Activated naive CD8-positive, alpha-beta T cell treated with anti-CD3 and anti-CD28 coated beads, Interleukin-2, amount 10 ng/mL, durations not matched to agents 7 days and 5 days (primary cell): Measurements from ENCODE around the gene ILDR2. TPM values are rescaled to one million over a fixed set of nuclear protein-coding genes. Genes with fewer than 3 reads are reported as not detected.

Experiments
- ATAC-seq: fragments of 150-1000 bp; cut with Tn5 transposase; one replicate; pipeline ENCODE4 v1.10.0; 2021; ENCODE audit warnings: low read depth, moderate library complexity
- POLR2A ChIA-PET: fragments of 350-600 bp; sonication (Branson Sonifier 250); formaldehyde crosslinking; loops from one replicate; lab custom pipeline; 2021; ENCODE audit warnings: antibody characterized with exemption; lab: Charles Lee
- DNase-seq: peaks from one replicate; pipeline ENCODE4 v3.0.0; 2021
- H3K27ac Mint-ChIP-seq: one replicate; pipeline ENCODE4 v1.8.0; 2022; ENCODE audit warnings: mild to moderate bottlenecking, mixed read lengths
- H3K27me3 Mint-ChIP-seq: one replicate; pipeline ENCODE4 v1.8.0; 2022; ENCODE audit warnings: mild to moderate bottlenecking, moderate library complexity, mixed read lengths
- H3K36me3 Mint-ChIP-seq: one replicate; pipeline ENCODE4 v1.8.0; 2021; ENCODE audit warnings: mild to moderate bottlenecking, mixed read lengths
- H3K4me1 Mint-ChIP-seq: one replicate; pipeline ENCODE4 v1.8.0; 2021; ENCODE audit warnings: mixed read lengths
- H3K4me3 Mint-ChIP-seq: one replicate; pipeline ENCODE4 v1.8.0; 2022; ENCODE audit warnings: mild to moderate bottlenecking, moderate library complexity, mixed read lengths
- H3K9me3 Mint-ChIP-seq: one replicate; pipeline ENCODE4 v1.8.0; 2021; ENCODE audit warnings: mixed read lengths
- total RNA-seq, 2 experiments: library from RNA; stranded (reverse); gene quantifications; one replicate each; pipeline ENCODE4 v1.2.3, GENCODE V29; 2021

The ILDR2 gene
- total RNA-seq, 2 experiments from 2014 or later = 3.5 to 4.3 TPM

GRCh38 chr1:166858726-166859419, 116.5 kb downstream of the ILDR2 start:
- Mint-ChIP-seq H3K36me3 (peaks cover 39% of the 10 kb centered on the region), H3K4me3 (no peak overlapping the region), H3K27ac (no peak overlapping the region), H3K27me3 (no peaks in the 10 kb centered on the region), H3K4me1 (peaks cover 2% of the 10 kb centered on the region), H3K9me3 (no peaks in the 10 kb centered on the region)
- no peak for ATAC-seq
- POLR2A ChIA-PET = no interaction called here
- DNase-seq = no peak

Other genes starting within 250 kb of the ILDR2 start
- 10 to 100 TPM; 36.1 to 37.7 TPM for gene POGK, start 136.1 kb downstream of the ILDR2 start, total RNA-seq
- 10 to 100 TPM; 14.4 to 15.3 TPM for gene TADA1, start 99.3 kb downstream of the ILDR2 start, total RNA-seq
- gene MAEL, start 13.7 kb upstream of the ILDR2 start, total RNA-seq = not detected
- gene GPA33, start 114.8 kb upstream of the ILDR2 start, total RNA-seq = 1 to 10 TPM; 3.0 TPM
- not detected for gene STYXL2, start 118.5 kb upstream of the ILDR2 start, total RNA-seq
- gene POU2F1, start 245.3 kb upstream of the ILDR2 start, total RNA-seq = 10 to 100 TPM; 25.6 to 28.0 TPM